HG03159 (cell line): ENCODE data around the gene SEZ6L.

ENCODE experiments used
- ATAC-seq: cut with Tn5 transposase; IDR thresholded peaks from one replicate; pipeline ENCODE4 v1.9.1; 2021; ENCODE audit warnings: mild to moderate bottlenecking, moderate library complexity; ENCODE audit not compliant: unreplicated experiment

The SEZ6L gene

GRCh38 chr22:26169315-26170111 lies at the start of gene SEZ6L:
SEZ6L (plus strand) TSS chr22:26169462; CDS start chr22:26169670, 208 bp downstream.
- no peak for ATAC-seq

DNA sequence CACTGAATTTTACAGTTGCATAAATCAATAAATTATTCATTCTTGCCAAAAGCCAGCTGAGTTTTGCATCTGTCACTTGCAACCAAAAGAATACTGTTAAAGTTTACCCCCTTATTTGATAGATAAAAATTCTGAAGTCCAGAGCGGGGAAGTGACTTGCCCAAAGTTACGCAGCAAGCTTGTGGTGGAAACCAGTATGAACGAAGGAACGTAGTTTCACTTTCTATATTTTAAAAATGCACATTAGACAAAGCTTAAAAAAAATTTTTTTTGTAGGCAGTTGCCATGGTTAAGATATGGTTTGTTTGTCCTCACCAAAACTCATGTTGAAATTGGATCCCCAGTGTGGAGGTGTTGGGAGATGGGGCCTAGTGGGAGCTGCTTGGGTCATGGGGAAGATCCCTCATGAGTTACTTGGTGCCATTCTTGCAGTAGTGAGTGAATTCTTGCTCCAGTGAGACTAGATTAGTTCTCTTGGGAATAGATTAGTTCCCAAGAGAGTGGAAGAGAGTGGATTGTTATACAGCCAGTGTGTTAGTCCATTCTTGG lies 46.3 kb upstream of the SEZ6L start:
- ATAC-seq, result no peak

DNA sequence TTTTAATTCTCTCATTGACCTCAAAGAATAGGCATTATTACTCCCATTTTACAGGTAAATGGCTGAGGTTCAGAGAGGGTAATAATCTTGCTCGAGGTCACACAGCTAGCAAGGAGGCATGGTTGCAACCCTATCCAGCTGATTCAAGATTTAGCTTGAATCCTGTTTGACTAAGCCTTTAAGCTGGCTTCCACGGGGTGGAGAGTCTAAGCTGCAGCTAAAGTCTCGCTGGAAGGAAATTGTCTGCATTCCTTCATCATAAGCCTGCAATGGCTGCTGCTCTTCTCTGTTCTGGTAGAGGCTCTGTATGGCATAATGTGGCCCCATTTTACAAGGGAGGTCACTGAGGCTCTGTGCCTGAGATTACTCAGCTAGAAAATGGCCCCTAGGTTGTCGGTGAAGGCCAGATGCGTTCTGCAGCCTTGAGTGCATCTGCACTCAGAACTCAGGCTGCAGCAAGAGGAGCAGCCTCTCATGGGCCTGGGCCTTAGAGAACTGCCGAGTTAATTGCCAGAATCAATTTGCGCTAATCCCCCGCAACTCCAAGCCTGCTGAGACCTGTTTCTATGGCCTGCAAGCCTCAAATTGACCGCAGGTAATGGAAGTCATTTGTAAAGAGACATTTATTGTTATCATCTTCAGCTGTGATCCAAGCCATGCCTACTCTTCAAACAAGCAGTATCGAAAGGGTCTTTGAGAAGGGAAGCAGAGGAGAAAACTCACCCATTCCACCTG lies 44.1 kb upstream of the SEZ6L start:
- ATAC-seq, result no peak

DNA sequence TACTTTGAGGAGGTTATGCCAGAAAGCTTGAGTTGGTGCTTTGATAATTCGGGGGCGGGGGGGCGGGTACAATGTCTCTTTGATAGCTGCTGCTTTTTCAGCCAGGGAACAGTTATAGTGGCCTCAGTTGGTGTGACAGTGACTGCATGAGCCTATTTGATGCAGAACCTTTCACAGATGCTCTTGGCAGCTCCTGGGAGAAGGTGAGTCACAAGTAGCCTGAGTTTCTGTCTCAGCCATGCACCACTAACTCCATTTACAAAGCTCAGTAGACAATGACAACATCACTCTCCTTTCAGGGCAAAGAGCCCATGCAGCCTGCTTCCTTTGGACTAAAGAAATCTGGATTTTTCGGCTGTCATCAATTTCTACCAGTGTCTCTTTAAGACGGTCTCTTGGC lies 42.1 kb upstream of the SEZ6L start:
- ATAC-seq, result no peak

GRCh38 chr22:26127556-26127955 lies 41.7 kb upstream of the SEZ6L start:
- no peak for ATAC-seq

DNA sequence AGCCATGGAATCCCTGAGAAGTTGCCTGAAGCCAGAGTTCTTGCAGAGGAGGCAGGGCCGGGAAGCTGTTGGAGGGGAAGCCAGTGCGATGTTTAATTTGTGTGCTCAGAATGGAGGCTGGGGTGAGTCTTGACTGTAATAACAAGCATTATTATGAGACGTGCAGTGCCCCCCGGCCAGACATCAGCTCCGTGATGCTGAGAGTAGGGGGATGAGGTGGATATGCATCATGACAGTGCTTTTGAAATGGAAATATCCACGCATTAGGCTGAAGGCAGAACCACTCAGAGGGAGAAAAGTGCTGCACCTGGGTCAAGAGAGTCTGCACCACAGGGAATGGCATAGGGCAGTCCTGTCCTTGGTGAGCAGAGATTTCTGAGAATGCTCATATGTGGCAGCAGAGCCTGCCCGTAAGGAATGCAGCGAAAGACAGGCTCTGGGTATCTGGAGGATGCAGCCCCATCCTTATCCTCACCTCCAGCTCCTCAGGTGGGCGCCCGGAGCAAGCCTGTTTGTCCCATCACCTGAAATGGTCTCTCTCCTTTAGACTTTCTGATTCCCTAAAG lies 37.6 kb upstream of the SEZ6L start:
- ATAC-seq, result no peak

DNA sequence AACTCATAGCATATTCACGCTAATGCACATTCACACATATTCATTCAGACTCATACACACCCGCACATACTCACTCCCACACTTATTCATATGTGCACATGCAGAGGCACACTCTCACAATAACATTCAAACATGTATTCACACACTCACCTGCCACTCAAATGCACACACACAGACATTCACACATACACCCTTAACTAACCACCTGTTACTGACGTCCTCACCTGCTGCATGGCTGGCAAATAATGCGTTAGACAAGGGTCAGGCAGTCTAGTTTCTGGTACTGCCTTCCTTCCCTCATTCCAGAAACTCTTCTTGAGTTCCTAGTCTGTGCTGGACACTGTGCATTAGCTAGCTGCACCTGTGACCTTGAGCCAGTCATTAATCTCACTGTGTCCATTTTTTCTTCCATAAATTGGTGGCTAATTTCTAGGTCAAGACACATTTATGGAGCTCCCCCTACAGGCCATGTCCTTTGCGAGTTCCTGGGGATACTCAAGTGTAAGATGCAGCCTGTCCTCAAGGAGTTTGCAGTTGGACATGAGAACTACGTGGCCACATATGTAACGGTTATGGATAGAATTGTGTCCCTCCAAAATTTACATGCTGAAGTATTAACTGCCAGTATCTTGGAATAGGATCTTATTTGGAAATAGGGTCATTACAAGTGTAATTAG lies 34.5 kb upstream of the SEZ6L start:
- no peak for ATAC-seq

DNA sequence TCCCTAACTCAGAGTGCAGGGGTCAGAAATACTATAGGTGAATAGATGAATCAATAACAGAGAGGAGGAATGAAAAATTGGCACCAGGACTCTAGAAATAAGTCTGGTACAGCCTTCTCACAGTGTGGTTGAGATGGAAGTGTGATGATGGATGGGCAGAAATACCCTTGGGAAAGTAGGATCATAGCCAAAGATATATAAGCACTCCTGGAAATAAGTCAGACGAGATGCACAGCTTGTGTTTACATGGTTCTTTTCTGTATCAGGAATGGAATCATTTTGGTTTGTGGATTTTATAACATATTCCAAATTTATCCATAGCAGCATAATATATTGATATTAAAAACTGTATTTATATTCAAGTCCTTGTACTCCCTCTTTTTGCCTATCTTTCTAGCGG lies 33.5 kb upstream of the SEZ6L start:
- ATAC-seq, result no peak

DNA sequence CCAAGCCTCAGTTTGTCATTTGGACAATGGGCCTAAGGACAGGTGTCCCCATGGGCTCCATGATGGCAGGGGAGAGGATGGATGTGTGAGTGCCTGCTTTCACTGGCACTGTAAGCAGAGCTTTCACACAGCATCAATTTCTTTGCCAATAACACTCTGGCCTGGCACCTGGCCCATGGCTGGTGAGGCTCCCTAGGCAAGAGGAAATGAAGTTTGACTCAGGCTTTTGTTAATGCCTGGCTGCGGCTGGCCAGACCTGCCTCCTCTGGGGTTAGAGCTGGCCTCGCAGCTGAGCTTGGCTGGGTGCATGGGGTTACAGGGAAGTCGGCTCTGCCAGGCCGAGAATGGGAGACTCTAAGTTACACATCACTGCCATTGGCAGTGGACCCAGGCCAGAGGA lies 30.0 kb upstream of the SEZ6L start:
- ATAC-seq, result no peak

DNA sequence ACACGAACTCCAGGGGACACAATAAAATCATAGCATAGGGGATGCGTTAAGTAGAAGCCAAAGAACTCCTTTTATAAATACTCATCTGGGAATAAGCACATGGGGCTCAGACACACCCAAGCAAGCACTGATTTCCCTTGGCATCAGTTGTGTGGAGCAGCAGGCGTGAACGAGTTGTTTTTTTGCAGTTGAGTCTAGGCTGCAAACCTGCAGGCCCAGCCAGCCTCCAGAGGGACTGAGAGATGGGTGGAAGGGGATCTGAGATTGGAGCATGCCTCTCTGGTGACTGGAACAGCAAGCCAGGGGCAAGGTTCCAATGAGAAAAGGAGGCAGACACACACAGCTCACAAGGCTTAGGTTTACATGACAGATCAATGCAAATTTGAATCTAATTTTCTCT lies 27.4 kb upstream of the SEZ6L start:
- no peak for ATAC-seq

DNA sequence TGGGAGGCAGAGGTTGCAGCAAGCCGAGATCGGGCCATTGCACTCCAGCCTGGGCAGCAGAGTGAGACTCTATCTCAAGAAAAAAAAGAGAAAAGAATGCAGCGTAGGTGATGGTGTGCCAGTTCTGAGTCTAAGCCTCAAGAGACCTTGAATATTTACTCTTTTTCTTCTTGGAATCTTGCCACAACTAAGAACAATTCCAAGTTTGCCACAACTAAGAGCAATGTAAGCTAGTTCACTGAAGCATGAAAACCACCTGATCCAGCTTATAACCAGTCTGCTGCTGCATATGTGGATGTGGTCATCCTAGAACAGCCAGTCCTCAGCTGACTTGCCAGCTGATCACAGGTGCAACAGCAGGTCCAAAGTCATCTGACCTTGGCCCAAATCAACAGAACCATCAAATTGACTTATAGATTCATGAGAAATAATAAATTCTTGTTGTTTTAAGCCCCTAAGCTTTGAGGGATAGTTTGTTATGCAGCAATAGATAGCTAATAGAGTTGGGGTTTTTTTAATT lies 25.4 kb upstream of the SEZ6L start:
- ATAC-seq, result no peak

DNA sequence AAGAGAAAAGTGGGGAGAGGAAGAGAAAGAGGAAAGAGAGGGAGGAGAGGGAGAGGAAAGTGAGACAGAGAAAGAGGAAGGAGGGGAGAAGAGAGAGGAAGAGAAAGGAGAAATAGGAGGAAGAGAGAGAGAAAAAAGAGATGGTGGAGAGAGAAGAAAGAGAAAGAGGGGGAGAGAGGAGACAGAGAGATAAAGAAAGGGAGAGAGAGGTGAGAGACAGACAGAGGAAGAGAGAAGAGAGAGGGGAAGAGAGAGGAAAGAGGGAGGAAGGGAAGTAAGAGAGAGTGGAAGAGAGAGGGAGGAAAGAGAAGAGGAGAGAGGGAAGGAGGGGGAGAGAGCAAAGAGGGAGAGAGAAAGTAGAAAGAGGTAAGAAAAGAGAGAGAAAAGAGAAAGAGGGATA lies 9.4 kb upstream of the SEZ6L start:
- no peak for ATAC-seq

- ATAC-seq, result no peak
Observed at GRCh38 chr22:26161746-26162145, 7.5 kb upstream of the SEZ6L start.

DNA sequence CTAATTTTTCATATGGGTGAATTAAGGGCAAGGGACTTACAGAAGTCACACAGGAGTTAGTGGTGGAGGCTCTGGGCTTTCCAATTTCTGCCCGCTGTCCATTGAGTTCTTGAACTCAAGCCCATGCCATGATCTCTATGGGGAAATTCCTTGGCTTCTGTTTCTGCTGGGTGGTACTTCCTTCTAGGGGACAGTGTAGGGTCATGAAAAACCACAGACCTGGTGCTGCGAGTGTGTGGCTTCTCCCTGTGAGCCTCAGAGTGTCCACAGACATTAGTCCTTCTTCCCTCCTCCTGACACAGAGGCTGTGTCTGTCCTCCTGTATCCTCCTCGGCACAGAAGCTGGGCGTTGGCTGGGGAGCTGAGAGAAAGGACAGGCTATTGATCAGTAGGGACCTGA lies 6.3 kb upstream of the SEZ6L start:
- ATAC-seq, result no peak

- ATAC-seq, result no peak
Observed at GRCh38 chr22:26164174-26164573, 5.1 kb upstream of the SEZ6L start.

DNA sequence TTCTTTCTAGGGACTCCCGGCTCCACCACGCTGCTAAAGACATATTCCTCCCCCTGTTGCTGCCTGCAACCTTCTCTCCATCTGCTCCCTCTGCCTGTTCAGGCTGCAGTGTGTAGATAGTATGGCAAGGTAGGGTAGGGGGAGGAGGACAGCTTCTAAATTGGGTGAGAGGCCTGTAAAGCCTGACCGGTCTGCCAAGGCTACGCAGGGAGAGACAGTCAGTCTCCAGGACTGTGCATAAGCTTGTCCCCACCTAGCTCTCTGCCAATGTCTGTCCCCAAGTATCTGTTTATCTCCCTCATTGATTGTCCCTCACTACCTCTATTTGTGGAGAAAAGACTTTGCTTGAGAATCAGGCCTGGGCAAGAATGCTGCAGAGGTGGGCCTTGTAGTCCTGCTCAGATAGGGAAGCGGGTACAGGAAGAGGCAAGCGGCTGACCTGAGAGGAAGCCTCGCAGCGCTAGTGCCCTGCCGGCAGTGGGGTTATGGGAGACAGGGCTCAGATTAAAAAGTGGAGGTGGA lies 871 bp upstream of the SEZ6L start:
- ATAC-seq, result no peak

DNA sequence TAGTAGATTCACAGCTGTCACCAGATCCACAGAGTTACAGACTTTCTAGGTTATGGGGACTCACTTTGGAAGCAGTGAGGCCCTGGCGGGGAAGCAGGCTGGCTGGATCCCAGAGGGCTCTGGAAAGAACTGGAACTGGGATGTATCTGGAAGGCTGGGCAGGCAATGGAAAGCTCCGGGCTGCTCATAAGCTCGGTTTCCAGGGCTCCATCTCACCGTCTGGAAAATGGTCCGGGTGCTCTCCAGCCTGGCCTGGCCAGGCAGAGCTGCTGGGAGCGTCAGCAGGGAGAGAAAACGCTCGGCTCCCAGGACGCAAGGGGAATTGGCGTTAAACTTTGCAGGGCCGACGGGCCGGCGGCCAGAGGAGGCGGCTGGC lies 335 bp upstream of the SEZ6L start:
- ATAC-seq, result no peak

DNA sequence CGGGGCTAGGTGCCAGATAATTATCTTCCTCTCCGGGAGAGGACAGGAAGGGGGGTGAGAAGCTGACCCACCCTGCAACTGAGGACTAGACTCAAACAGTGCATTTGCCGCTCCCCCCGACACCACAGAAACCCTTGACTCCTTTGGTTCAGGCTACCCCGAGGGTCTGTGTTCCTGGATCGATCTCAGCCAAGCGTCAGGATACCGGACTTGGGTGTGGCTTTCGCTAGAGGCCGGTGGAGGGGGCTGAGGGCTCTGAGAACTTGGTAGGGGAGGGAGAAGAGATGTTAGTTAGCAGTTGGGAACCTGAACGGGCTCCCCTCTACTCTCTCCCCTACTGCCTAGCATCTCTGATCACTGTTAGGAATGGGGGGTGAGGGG lies 840 bp downstream of the SEZ6L start:
- ATAC-seq, result no peak

DNA sequence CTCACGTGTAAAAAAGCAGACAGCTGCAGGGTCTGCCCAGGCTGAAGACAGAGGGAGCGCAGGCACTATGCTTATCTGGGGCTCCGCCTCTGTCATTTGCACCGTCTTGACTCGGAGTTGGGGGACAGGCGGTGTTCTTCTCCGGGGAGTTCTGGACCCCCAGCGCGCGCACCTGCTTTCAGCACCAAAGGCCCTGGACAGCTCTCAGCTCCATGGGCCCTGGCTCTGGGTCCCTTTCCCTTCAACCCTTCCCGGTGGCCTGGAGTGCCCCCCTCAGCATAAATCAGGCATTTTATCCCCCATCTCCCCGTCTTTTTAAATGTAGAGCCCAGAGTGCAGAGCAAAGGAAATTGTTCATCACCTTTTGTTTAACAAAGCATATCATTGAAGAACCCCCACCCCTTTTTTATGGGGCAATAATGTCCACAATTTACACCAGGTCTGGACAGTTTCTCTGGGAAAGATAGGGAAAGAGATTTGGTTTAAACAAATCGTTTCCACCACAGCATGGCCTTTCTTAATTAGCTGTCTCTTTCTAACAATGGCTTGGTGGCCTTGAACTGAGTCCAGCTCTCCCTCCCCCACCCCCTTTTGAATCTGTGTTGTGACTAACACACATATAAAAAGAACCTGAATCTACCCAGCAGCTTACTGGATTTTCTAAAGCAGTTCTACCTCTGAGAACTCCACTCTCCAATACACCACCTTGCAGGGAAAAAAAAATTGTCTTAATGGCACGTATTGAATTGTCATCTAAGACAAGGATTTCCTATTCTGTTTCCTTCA lies 1.7 kb downstream of the SEZ6L start:
- ATAC-seq, result no peak

GRCh38 chr22:26172389-26172990 lies 3.2 kb downstream of the SEZ6L start:
- no peak for ATAC-seq
